Bone marrow (tissue), 2 donors: Measurements from ENCODE around the gene UPF1.

ENCODE experiments used
- DNase-seq, 2 donors: peaks; one replicate each; lab custom pipeline; 2025; lab: John Stamatoyannopoulos, UW

UPF1 gene

GRCh38 chr19:18857223-18857622 lies 25.5 kb downstream of the UPF1 start:
- DNase-seq, result no peak

DNA sequence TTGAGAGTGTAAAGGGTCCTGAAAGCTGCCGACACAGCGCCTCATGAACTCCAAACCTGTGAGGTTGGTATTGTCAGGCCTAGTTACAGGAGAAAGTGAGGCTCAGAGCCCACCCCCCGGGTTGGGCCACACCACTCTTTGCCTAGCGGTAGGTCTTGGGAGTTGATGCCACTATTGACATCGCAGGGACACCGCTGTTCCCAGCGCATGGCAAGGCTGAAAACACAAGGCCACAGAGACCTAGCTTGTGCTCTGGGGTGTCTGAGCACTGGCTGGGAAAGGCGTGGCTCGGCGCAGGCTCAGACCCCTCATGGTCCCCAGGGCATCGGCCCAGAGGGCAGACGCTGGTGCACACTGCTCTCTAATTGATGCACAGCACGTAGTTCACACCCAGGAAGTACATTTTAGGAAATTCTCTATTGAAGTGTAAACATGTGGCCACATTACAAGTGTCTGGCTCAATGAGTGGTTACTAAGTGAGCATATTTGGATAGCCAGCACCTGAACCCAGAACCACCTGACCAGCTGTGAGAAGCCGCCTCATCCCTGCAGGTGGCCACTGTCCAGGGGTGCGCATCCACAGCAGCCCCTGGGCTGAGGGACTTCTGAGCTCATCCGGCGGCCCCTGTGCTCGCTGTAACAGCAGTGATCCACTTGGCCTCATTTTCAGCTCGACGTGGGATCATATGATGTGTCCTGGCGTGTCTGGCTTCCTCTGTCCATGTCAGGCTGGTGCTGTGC lies 27.3 kb downstream of the UPF1 start:
- no peak for DNase-seq

- no peak for DNase-seq
Observed at GRCh38 chr19:18859676-18860301, 28.0 kb downstream of the UPF1 start.

- no peak for DNase-seq
Observed at GRCh38 chr19:18860302-18860700, 28.5 kb downstream of the UPF1 start.

- DNase-seq, result no peak
Observed at GRCh38 chr19:18860725-18861124, 29.0 kb downstream of the UPF1 start.

GRCh38 chr19:18861235-18861634 lies 29.5 kb downstream of the UPF1 start:
- no peak for DNase-seq

DNA sequence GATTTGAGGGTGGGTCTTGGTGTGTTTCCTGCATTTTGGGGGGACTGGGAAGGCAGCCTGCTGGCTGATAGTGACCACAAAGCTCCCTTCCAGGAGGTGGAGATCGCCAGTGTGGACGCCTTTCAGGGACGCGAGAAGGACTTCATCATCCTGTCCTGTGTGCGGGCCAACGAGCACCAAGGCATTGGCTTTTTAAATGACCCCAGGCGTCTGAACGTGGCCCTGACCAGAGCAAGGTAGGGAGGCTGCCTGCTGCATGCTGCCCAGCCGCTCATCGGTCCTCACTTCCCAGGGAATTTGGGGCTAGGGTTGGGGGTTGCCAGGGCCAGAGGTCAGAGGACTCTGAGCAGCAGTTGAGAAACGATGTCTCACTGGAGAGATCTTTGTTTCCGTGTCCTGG lies 30.2 kb downstream of the UPF1 start:
- no peak for DNase-seq

DNA sequence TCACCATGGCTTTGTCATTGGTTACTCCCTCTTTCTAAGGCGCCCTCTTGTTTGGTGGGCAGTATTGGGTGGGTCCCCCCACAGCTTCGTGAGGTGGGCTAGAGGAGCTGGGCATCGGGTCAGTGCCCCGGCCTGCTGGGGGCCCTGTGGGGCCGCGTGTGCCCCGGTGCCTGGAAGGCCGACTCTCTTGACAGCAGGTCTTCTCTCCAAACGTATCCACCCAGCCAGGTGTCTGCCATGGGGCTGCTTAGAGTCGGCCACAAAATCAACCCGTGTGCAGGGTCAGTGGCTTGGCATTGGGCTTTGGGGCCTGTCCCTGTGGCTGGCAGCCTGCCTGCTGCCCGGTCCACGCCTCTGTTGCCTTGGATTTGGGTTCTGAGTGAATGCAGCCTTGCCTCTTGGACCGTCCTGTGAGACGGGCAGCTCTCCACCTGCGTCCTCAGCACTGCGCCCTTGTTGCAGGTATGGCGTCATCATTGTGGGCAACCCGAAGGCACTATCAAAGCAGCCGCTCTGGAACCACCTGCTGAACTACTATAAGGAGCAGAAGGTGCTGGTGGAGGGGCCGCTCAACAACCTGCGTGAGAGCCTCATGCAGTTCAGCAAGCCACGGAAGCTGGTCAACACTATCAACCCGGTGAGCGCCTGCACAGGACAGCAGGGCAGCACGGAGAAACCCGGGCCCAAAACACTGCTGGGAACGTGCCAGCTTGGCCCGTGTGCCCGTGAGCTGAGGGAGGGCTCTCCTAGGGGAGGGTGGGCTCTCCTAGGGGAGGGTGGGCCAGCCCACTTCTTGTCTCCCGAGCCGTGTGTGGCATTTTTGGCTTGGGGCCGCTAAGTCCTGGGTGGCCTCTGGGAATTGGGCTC lies 31.4 kb downstream of the UPF1 start:
- DNase-seq, result no peak

GRCh38 chr19:18863843-18864362 lies 32.1 kb downstream of the UPF1 start:
- DNase-seq, result no peak

DNA sequence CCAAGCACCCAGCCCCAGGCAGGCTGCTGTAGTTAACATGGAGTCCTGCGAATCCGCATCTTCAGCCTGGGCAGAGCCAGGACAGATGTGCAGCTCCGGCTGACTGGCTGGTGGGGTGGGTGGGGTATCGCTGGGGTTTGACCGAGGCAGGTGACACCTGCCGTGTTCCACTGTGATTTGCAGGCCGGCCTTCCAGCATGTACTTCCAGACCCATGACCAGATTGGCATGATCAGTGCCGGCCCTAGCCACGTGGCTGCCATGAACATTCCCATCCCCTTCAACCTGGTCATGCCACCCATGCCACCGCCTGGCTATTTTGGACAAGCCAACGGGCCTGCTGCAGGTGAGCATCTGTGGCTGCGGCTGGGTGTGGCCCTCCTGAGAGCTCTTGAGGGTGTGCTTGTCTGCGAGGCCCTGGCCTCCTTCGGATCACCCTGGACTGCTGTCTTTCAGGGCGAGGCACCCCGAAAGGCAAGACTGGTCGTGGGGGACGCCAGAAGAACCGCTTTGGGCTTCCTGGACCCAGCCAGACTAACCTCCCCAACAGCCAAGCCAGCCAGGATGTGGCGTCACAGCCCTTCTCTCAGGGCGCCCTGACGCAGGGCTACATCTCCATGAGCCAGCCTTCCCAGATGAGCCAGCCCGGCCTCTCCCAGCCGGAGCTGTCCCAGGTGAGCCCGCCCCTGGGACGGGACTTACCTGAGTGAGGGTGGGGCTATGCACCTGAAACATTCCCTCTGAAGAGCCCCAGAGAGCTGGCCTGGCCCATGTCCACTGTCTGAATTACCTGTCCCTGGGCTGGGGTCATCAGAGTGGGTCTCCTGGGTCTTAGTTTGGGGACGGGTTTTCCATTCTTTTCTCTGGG lies 33.6 kb downstream of the UPF1 start:
- DNase-seq, result no peak

GRCh38 chr19:18865973-18866799 lies 34.4 kb downstream of the UPF1 start:
- DNase-seq, result peak; percentile 1 to 26

DNA sequence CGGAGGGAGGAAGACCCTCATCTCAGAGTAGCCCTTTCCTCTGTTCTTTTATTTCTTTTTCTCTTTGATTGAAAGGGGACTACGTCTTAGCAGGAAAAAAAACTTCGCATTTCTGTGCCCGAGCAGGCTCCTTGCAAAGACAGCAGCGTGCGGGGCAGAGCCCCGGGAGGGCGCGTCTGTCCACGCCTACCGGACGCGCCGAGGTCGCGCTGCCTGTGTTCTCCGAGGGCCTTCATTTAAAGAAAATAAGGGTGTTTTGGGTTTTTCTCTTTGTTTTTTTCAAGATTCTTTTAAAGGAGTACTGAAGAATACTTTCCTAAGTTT lies 35.0 kb downstream of the UPF1 start:
- no peak for DNase-seq

DNA sequence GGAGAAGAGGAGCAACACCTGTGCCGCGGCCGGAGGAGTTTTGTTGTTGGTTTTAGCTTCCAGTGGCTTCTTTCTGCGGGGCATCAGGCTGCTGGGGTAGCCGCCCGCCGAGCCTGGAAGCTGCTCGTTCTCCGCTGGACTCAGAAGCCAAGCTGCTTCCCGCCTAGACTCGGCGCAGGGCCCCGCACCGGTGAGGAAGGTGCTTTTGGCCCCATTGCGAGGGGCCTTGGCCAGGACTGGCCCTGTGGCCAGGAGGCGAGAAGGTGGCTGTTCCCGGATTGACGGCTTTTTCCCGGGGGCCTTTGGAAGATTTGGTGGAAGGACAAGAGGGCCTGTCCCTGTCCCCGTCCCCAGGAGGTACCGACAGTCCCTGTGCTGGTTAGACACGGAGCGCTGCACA lies 35.4 kb downstream of the UPF1 start:
- DNase-seq, result no peak

DNA sequence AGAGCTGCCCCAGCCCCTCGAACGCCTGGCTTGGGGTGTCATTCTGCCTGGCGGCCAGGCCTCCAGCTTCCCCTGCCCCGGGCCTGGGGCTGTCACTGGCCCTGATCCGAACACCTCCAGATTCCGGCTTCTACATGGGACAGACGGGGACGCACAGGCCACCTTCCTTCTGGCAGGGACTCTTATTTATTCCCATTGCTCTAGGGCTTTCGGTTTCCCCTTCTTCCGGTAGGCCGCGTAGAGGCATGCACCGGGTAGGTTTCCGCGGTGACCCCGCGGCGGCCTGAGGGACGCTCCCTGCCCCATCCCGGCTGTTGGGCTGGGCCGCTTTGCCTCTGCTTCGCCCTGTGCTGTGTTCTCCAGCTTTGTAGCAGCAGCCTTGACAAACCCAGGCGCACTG lies 36.0 kb downstream of the UPF1 start:
- no peak for DNase-seq

DNA sequence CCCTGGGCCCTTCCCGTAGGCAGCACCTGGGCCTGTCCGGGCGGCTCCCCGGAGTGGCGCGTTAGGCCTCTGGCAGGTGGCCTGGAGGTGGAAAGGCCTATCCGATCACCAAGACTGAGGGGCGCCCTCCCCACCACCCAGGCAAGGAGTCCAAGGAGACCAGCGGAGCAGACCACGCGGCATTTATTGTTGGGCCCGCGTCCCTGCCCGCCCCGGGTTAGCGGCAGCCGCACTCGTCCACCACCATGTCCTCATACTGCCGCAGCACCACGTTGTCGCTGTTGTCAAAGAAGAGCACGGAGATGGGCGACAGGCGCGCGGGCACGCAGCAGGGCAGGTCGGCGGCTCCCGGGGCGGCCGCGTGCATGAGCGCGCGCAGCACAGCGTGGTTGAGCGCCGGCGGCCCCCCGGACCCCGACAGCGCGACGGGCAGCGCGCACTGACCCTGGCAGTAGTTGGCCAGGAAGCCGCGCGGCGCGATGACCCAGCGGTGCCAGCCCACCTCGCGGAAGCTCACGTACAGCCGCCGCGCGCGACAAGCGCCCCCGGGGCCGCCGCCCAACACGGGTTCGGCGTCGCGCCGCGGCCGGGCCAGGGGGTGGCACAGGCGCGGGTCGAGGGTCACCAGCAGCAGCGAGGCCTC lies 36.7 kb downstream of the UPF1 start:
- no peak for DNase-seq

GRCh38 chr19:18869023-18869618 lies 37.4 kb downstream of the UPF1 start:
- DNase-seq, result no peak

DNA sequence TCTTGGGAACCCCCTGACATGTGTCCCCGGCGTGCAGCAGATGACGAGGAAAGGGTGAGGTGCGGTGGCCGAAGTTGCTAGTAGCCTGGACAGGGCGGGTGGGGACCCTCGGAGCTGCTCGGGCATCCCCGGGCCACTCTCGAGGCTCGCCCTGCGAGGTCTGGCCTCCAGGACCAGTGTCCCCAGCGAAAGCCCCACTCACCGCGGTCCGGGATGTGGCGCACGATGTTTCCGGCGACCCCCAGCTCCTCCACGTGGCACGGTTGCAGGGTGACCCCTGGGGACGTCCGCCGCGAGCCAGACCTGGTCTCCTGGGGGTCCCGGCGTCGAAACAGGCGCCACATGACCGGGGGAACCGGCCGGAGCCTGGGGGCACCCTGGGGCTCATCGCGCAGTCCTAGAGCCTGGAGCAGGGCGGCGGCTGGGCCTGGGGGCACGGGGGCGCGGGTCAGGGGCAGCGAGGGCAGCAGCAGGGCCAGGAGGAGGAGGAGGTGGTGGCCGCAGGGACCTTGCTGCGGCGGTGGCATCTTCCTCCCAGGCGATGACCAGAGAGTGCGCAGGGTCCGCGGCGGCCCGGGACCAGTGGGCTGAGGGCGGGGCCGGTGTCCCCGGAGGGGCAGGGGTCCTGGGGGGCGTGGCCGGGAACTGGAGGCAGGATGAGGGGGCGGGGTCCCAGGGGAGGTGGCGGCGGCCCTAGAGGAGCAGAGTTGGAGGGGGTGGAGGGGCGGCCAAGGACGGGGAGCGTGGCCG lies 38.2 kb downstream of the UPF1 start:
- no peak for DNase-seq

- DNase-seq, result no peak
Observed at GRCh38 chr19:18870531-18871172, 38.9 kb downstream of the UPF1 start.

- DNase-seq, result no peak
Observed at GRCh38 chr19:18871543-18871942, 39.8 kb downstream of the UPF1 start.
